HFF-Myc (cell line): ENCODE data around the gene MVD.
A peak's percentile ranks its signal among the peaks of the same experiment; 100 is the strongest.

Source experiments
- DNase-seq: peaks from one replicate; pipeline ENCODE4 v3.0.0-alpha.2; 2011; ENCODE audit warnings: low read depth; ENCODE audit errors: extremely low read depth
- H3K4me3 ChIP-seq: replicated peaks from 2 replicates; pipeline ENCODE4 v1.5.1; 2011; ENCODE audit warnings: low read depth, mild to moderate bottlenecking, control low read depth, low read length
- CTCF ChIP-seq: IDR thresholded peaks from 2 replicates; pipeline ENCODE4 v1.5.1; 2012; ENCODE audit warnings: mild to moderate bottlenecking, low read depth, low read length, control low read depth; ENCODE audit errors: missing control alignments

MVD gene

GRCh38 chr16:88700636-88701482 lies 38.0 kb upstream of the MVD start:
- no peak overlapping the region for H3K4me3 ChIP-seq
- peak; percentile 47 for DNase-seq
- no peak for TF ChIP-seq CTCF

GRCh38 chr16:88700322-88700635 lies 37.4 kb upstream of the MVD start:
- DNase-seq: no peak
- no peak for TF ChIP-seq CTCF
- H3K4me3 ChIP-seq: no peak overlapping the region

- H3K4me3 ChIP-seq: no peak overlapping the region
- no peak for TF ChIP-seq CTCF
- DNase-seq: no peak
Measured at GRCh38 chr16:88699180-88699579, 36.3 kb upstream of the MVD start.

GRCh38 chr16:88698646-88699045 lies 35.8 kb upstream of the MVD start:
- DNase-seq: no peak
- TF ChIP-seq CTCF: no peak
- H3K4me3 ChIP-seq: no peak overlapping the region

- no peak overlapping the region for H3K4me3 ChIP-seq
- DNase-seq: no peak
- TF ChIP-seq CTCF: peak; percentile 33
Measured at GRCh38 chr16:88697831-88698615, 35.1 kb upstream of the MVD start.

GRCh38 chr16:88697116-88697830 lies 34.4 kb upstream of the MVD start:
- no peak overlapping the region for H3K4me3 ChIP-seq
- no peak for TF ChIP-seq CTCF
- DNase-seq: no peak
